RKO (cell line): Measurements from ENCODE around the gene UPK2.
A peak's percentile ranks its signal among the peaks of the same experiment; 100 is the strongest.
"Not testable (repeated sequence)": the region's sequence is repeated elsewhere in the genome, so short reads cannot be mapped to it uniquely, and the experiment has no call there.

Experiments used
- DNase-seq: peaks from one replicate; pipeline ENCODE4 v3.0.0-alpha.2; 2016; ENCODE audit warnings: low spot score

The UPK2 gene

GRCh38 chr11:118988280-118988679 is 32.2 kb downstream of the UPK2 start:
- DNase-seq: no peak

DNA sequence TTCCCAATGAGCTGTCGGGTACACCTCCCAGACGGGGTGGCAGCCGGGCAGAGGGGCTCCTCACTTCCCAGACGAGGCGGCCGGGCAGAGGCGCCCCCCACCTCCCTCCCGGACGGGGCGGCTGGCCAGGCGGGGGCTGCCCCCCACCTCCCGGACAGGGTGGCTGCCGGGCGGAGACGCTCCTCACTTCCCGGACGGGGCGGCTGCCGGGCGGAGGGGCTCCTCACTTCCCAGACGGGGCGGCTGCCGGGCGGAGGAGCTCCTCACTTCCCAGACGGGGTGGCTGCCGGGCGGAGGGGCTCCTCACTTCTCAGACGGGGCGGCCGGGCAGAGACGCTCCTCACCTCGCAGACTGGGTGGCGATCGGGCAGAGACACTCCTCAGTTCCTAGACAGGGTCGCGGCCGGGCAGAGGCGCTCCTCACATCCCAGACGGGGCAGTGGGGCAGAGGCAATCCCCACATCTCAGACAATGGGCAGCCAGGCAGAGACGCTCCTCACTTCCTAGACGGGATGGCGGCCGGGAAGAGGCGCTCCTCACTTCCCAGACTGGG is 35.5 kb downstream of the UPK2 start:
- not testable (repeated sequence) for DNase-seq

- peak; percentile 85 for DNase-seq
Measured at GRCh38 chr11:118996926-118997626, 41.0 kb downstream of the UPK2 start.

DNA sequence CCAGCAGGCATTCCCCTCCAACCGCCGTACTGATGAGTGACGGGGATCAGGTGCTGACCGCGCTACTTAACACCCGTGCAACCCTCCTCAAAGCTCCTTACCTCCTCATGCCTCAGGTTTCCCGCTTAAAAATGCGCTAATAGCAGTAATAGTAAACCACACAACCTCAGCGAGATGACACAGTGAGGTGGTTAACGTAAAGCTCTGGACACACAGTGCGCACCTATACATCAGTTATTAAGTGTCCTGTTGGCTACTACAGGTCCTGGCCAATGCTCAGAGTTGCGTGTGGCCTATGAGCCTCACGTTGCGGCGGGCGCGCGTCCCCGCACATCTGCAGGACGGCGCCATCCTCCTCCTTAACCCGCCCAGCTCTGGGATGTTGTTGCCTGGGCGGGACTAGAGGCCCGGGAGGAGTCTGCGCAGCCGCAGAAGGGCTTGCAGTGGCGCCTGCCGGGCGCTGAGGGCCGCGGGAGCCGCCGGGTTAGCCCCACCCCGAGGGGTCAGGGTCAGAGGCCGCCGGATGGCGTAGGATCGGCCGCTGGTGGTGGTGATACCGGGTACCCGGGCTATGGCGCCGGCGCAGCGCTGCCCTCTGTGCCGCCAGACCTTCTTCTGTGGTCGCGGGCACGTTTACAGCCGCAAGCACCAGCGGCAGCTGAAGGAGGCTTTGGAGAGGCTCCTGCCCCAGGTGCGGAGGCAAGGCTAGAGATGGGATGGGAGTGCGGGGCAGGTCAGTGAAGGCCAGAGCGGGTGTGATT is 41.7 kb downstream of the UPK2 start, which contains the start of gene CENATAC:
Gene CENATAC, plus strand, starts transcription at position 512 of the 761 bp plus-strand sequence. Its CDS starts 60 bp downstream, at position 572.
- peak; percentile 94 for DNase-seq

GRCh38 chr11:118998388-118998717 is 42.3 kb downstream of the UPK2 start:
- DNase-seq: no peak

DNA sequence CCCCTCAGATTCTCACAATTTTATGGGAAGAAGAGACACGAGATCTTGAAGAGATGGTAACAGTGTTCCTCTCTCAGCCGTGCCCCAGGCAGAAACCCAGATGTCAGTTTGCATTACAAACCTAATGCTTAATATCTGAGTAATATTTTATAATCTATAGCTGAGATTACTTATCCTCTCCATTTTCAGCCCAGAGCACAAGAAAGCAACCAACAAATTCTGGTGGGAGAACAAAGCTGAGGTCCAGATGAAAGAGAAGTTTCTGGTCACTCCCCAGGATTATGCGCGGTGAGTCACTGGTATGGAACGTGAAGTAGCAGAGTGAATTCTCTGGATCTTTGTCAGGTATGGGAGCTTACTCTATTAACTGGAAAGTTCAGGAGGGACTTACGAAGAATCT is 42.7 kb downstream of the UPK2 start:
- DNase-seq: peak; percentile 86

- DNase-seq: peak; percentile 84
Measured at GRCh38 chr11:119000906-119001305, 44.8 kb downstream of the UPK2 start.

DNA sequence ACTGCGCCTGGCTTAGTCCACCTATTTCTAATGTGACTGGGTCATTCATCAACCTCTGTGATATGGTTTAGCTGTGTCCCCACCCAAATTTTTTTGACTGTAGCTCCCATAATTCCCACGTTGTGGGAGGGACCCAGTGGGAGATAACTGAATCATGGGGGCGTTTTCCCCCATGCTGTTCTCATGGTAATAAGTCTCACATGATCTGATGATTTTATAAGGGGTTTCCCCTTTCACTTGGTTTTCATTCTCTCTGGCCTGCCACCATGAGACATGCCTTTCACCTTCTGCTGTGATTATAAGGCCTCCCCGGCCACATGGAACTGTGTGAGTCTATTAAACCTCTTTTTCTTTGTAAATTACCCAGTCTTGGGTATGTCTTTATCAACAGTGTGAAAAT is 50.6 kb downstream of the UPK2 start:
- DNase-seq: no peak
